WTC11 (cell line): ENCODE results near the gene PDS5A. TPM values are rescaled to one million over a fixed set of nuclear protein-coding genes. Genes with fewer than 3 reads are reported as not detected.
"Not testable (repeated sequence)": the region's sequence is repeated elsewhere in the genome, so short reads cannot be mapped to it uniquely, and the experiment has no call there.

ENCODE experiments used
- ATAC-seq: fragments of 200-7000 bp; cut with Tn5 transposase; 2 replicates; pipeline ENCODE4 v1.10.0; 2021; ENCODE audit warnings: mild to moderate bottlenecking, moderate library complexity
- CTCF ChIA-PET: fragments of 300-600 bp; sonication (Branson Sonifier 250); formaldehyde crosslinking; loops from one replicate; lab custom pipeline; 2021; ENCODE audit warnings: antibody characterized with exemption; lab: Charles Lee
- POLR2A ChIA-PET: fragments of 350-600 bp; sonication (Branson Sonifier 250); formaldehyde crosslinking; loops from one replicate; lab custom pipeline; 2021; ENCODE audit warnings: antibody characterized with exemption; lab: Charles Lee
- DNase-seq: peaks from one replicate; pipeline ENCODE4 v3.0.0; 2021; ENCODE audit warnings: low spot score
- H3K27ac Mint-ChIP-seq: 2 replicates; pipeline ENCODE4 v1.8.0; 2021; ENCODE audit warnings: mixed read lengths
- H3K27me3 Mint-ChIP-seq: 2 replicates; pipeline ENCODE4 v1.8.0; 2021; ENCODE audit warnings: low read depth, mild to moderate bottlenecking, moderate library complexity, mixed read lengths
- H3K36me3 Mint-ChIP-seq: 2 replicates; pipeline ENCODE4 v1.8.0; 2021; ENCODE audit warnings: mixed read lengths
- H3K4me1 Mint-ChIP-seq: 2 replicates; pipeline ENCODE4 v1.8.0; 2022; ENCODE audit warnings: mixed read lengths
- H3K4me3 Mint-ChIP-seq: 2 replicates; pipeline ENCODE4 v1.8.0; 2021; ENCODE audit warnings: mild to moderate bottlenecking, moderate library complexity, mixed read lengths
- H3K9me3 Mint-ChIP-seq: 2 replicates; pipeline ENCODE4 v1.8.0; 2021; ENCODE audit warnings: mixed read lengths
- EMX1 ChIP-seq: fragments of 250-450 bp; sonication (Bioruptor Pico); IDR thresholded peaks from 2 replicates; pipeline ENCODE4 v1.8.0; 2021; ENCODE audit warnings: mild to moderate bottlenecking
- HMGA2 ChIP-seq: fragments of 250-450 bp; sonication (Bioruptor Pico); IDR thresholded peaks from 2 replicates; pipeline ENCODE4 v1.4.0; 2021; ENCODE audit warnings: mild to moderate bottlenecking, moderate library complexity
- IRF1 ChIP-seq: sonication (generic); formaldehyde crosslinking; IDR thresholded peaks from 2 replicates; pipeline ENCODE4 v1.8.0; 2023; ENCODE audit warnings: missing genetic modification reagents
- NFYB ChIP-seq: sonication (generic); formaldehyde crosslinking; conservative IDR thresholded peaks from 2 replicates; pipeline ENCODE4 v1.8.0; 2022; ENCODE audit warnings: low read depth, missing genetic modification reagents
- PRDM15 ChIP-seq: sonication (generic); formaldehyde crosslinking; IDR thresholded peaks from 2 replicates; pipeline ENCODE4 v1.8.0; 2022; ENCODE audit warnings: missing genetic modification reagents
- PREB ChIP-seq: sonication (generic); formaldehyde crosslinking; IDR thresholded peaks from 2 replicates; pipeline ENCODE4 v1.8.1; 2022; ENCODE audit warnings: mild to moderate bottlenecking, missing genetic modification reagents, moderate library complexity, borderline replicate concordance
- SP1 ChIP-seq: sonication (generic); formaldehyde crosslinking; conservative IDR thresholded peaks from 2 replicates; pipeline ENCODE4 v1.8.1; 2022; ENCODE audit warnings: missing genetic modification reagents
- STAT6 ChIP-seq: sonication (generic); formaldehyde crosslinking; conservative IDR thresholded peaks from 2 replicates; pipeline ENCODE4 v1.8.1; 2023; ENCODE audit warnings: mild to moderate bottlenecking, low read depth, missing genetic modification reagents, moderate library complexity
- TEAD4 ChIP-seq: sonication (generic); formaldehyde crosslinking; IDR thresholded peaks from 2 replicates; pipeline ENCODE4 v1.8.0; 2022; ENCODE audit warnings: mild to moderate bottlenecking, missing genetic modification reagents
- ZBTB21 ChIP-seq: sonication (generic); formaldehyde crosslinking; IDR thresholded peaks from 2 replicates; pipeline ENCODE4 v1.8.1; 2023; ENCODE audit warnings: mild to moderate bottlenecking, missing genetic modification reagents, borderline replicate concordance
- ZMAT4 ChIP-seq: fragments of 250-450 bp; sonication (Bioruptor Pico); IDR thresholded peaks from 2 replicates; pipeline ENCODE4 v1.9.0; 2021; ENCODE audit warnings: mild to moderate bottlenecking
- ZNF138 ChIP-seq: sonication (generic); formaldehyde crosslinking; conservative IDR thresholded peaks from 2 replicates; pipeline ENCODE4 v1.8.1; 2022; ENCODE audit warnings: mild to moderate bottlenecking, moderate library complexity, missing genetic modification reagents
- ZNF263 ChIP-seq: sonication (generic); formaldehyde crosslinking; IDR thresholded peaks from 2 replicates; pipeline ENCODE4 v1.8.1; 2022; ENCODE audit warnings: low read depth, mild to moderate bottlenecking, moderate library complexity, missing genetic modification reagents
- ZNF396 ChIP-seq: fragments of 250-450 bp; sonication (Bioruptor Pico); IDR thresholded peaks from 2 replicates; pipeline ENCODE4 v1.8.0; 2021; ENCODE audit warnings: mild to moderate bottlenecking, moderate library complexity, borderline replicate concordance
- ZNF532 ChIP-seq: fragments of 250-450 bp; sonication (Bioruptor Pico); IDR thresholded peaks from 2 replicates; pipeline ENCODE4 v1.9.0; 2021; ENCODE audit warnings: mild to moderate bottlenecking, borderline replicate concordance
- total RNA-seq: library from RNA; stranded (reverse); gene quantifications from 3 replicates; pipeline ENCODE4 v1.2.3, GENCODE V29; 2021

The PDS5A gene
- total RNA-seq, 1 experiment from 2014 or later, result 61.7 TPM

GRCh38 chr4:39908284-39908683 lies 69.4 kb downstream of the PDS5A start:
- no peak overlapping the region for H3K27ac Mint-ChIP-seq
- ATAC-seq (no peak), DNase-seq (no peak)
- no peak overlapping the region for H3K4me3 Mint-ChIP-seq
- peaks cover 48% of the 10 kb centered on the region for H3K36me3 Mint-ChIP-seq
- ChIA-PET POLR2A (no interaction called here), CTCF (no interaction called here)
- no peaks in the 10 kb centered on the region for H3K27me3 Mint-ChIP-seq
- no peak for TF ChIP-seq ZNF263 (CRISPR knock-in tag)
- TF ChIP-seq ZMAT4 (CRISPR knock-in tag), result no peak
- no peak for TF ChIP-seq SP1 (CRISPR knock-in tag)
- no peak for TF ChIP-seq IRF1
- no peak for TF ChIP-seq EMX1 (CRISPR knock-in tag)
- no peak for TF ChIP-seq NFYB (CRISPR knock-in tag)
- no peaks in the 10 kb centered on the region for H3K9me3 Mint-ChIP-seq
- no peaks in the 10 kb centered on the region for H3K4me1 Mint-ChIP-seq

- TF ChIP-seq ZNF532 (CRISPR knock-in tag) (no peak), TEAD4 (no peak), IRF1 (no peak), ZBTB21 (CRISPR knock-in tag) (no peak), PREB (no peak), ZNF138 (CRISPR knock-in tag) (no peak), ZNF396 (CRISPR knock-in tag) (no peak)
- ChIA-PET POLR2A (no interaction called here), CTCF (no interaction called here)
- Mint-ChIP-seq H3K27ac (peak overlapping the region; percentile 67), H3K27me3 (no peaks in the 10 kb centered on the region), H3K4me1 (no peaks in the 10 kb centered on the region), H3K4me3 (no peak overlapping the region), H3K36me3 (peaks cover 45% of the 10 kb centered on the region), H3K9me3 (no peaks in the 10 kb centered on the region)
- ATAC-seq (no peak), DNase-seq (no peak)
These were observed 72.1 kb downstream of the PDS5A start for GRCh38 chr4:39905656-39906055.

GRCh38 chr4:39905019-39905418 lies 72.7 kb downstream of the PDS5A start:
- DNase-seq, H3K27me3 Mint-ChIP-seq, H3K4me3 Mint-ChIP-seq, ATAC-seq, H3K9me3 Mint-ChIP-seq, POLR2A ChIA-PET, CTCF ChIA-PET, H3K4me1 Mint-ChIP-seq, H3K27ac Mint-ChIP-seq: not testable (repeated sequence)
- peaks cover 47% of the 10 kb centered on the region for H3K36me3 Mint-ChIP-seq

GRCh38 chr4:39900966-39901365 lies 76.7 kb downstream of the PDS5A start:
- no peaks in the 10 kb centered on the region for H3K27me3 Mint-ChIP-seq
- H3K9me3 Mint-ChIP-seq, result no peaks in the 10 kb centered on the region
- ChIA-PET CTCF (no interaction called here), POLR2A (no interaction called here)
- ATAC-seq (no peak), DNase-seq (no peak)
- H3K27ac Mint-ChIP-seq, result no peak overlapping the region
- peaks cover 17% of the 10 kb centered on the region for H3K4me1 Mint-ChIP-seq
- no peak overlapping the region for H3K4me3 Mint-ChIP-seq
- peaks cover 59% of the 10 kb centered on the region for H3K36me3 Mint-ChIP-seq
- TF ChIP-seq STAT6 (CRISPR knock-in tag) (no peak), HMGA2 (CRISPR knock-in tag) (no peak), PRDM15 (CRISPR knock-in tag) (no peak)
